Measurements from ENCODE around the gene TEX29. TPM values are rescaled to one million over a fixed set of nuclear protein-coding genes. Genes with fewer than 3 reads are reported as not detected.

The TEX29 gene
- total and polyA plus RNA-seq, 10 of the 15 experiments (the other 5 are each of a cell fraction or from before 2014, with no cell fraction given): 0.14 to 0.30 (median 0.22) TPM; not detected in 7

- SMC1A ChIA-PET (ENCODE audit: uncharacterized antibody, unreplicated experiment): no interaction called here
- no peak for TF ChIP-seq CREM (IDR thresholded peaks at IDR 0.05; ENCODE audit: low read depth)
- TF ChIP-seq BCL3 (IDR thresholded peaks at IDR 0.05; ENCODE audit: borderline replicate concordance, insufficient read depth, low read depth, low read length, poor library complexity, severe bottlenecking): no peak
- no peak for TF ChIP-seq ATF3 (IDR thresholded peaks at IDR 0.05; ENCODE audit: borderline replicate concordance, extremely low read depth, low read depth, low read length)
- TF ChIP-seq SUZ12 (IDR thresholded peaks at IDR 0.05; ENCODE audit: unreplicated experiment): no peak
- TF ChIP-seq MYB (IDR thresholded peaks at IDR 0.05; ENCODE audit: borderline replicate concordance, low read depth, low read length): no peak
- no peak for TF ChIP-seq E4F1 (IDR thresholded peaks at IDR 0.05; ENCODE audit: borderline replicate concordance, partially characterized antibody)
- no peak for TF ChIP-seq KLF5 (IDR thresholded peaks at IDR 0.05; ENCODE audit: partially characterized antibody)
- no peak for TF ChIP-seq ZNF384 (IDR thresholded peaks at IDR 0.05; ENCODE audit: borderline replicate concordance, low read depth, low read length)
- TF ChIP-seq HDGF (IDR thresholded peaks at IDR 0.05): no peak
- no peak for TF ChIP-seq HSF1 (IDR thresholded peaks at IDR 0.05; ENCODE audit: low read depth, low read length)
- TF ChIP-seq JUNB (IDR thresholded peaks at IDR 0.05): no peak
- TF ChIP-seq RELA (IDR thresholded peaks at IDR 0.05; ENCODE audit: borderline replicate concordance, partially characterized antibody): no peak
- TF ChIP-seq IKZF1 (conservative IDR thresholded peaks at IDR 0.05): no peak
- no peak for TF ChIP-seq KDM1A (IDR thresholded peaks at IDR 0.05; ENCODE audit: borderline replicate concordance)
These were observed 70.3 kb downstream of the TEX29 start for GRCh38 chr13:111390522-111391270.

More at GRCh38 chr13:111390522-111391270, 70.3 kb downstream of the TEX29 start:
- Histone ChIP-seq H3K4me3 (no peak overlapping the region), H2AFZ (ENCODE audit: control insufficient read depth, low read depth, low read length) (no peak overlapping the region), H3K79me2 (ENCODE audit: control insufficient read depth, insufficient read depth, low read length) (no peaks in the 10 kb centered on the region), H4K20me1 (ENCODE audit: control insufficient read depth, insufficient read depth) (no peaks in the 10 kb centered on the region), H3K9ac (ENCODE audit: control insufficient read depth, insufficient read depth, low read length) (no peak overlapping the region), H3K4me1 (ENCODE audit: control insufficient read depth, insufficient read depth, low read length) (no peaks in the 10 kb centered on the region), H3K36me3 (ENCODE audit: control insufficient read depth in 2 of 2, insufficient read depth in 2 of 2, low read length in 1 of 2) (no peaks in the 10 kb centered on the region), H3K4me2 (ENCODE audit: control insufficient read depth, insufficient read depth) (no peak overlapping the region), H3K27ac (ENCODE audit: control insufficient read depth, insufficient read depth) (no peak overlapping the region), H3K27me3 (replicated peaks in 1 of 2; ENCODE audit: control insufficient read depth in 2 of 2, insufficient read depth in 2 of 2, low read length in 1 of 2) (no peaks in the 10 kb centered on the region), H3K9me3 (replicated peaks; ENCODE audit: control insufficient read depth, insufficient read depth, low read length) (no peaks in the 10 kb centered on the region)
- no peak for ATAC-seq
- POLR2A ChIA-PET: no interaction called here
- in situ Hi-C loops (cut with MboI): no loop called here
- RAD21 ChIA-PET (ENCODE audit: unreplicated experiment): no interaction called here
- 42% methylated on average over 18 of the region's 18 CpGs for WGBS (ENCODE audit: insufficient coverage, insufficient replicate concordance, low lambda C conversion rate, missing lambda C conversion rate)
- intact Hi-C loops (cut with micrococcal nuclease; ENCODE audit: unreplicated experiment): no loop called here
- no peak for DNase-seq (ENCODE audit: low read depth, low spot score)
- FAIRE-seq: no peak
- BruUV-seq (replicated peaks): no TSS peak
- CTCF ChIA-PET: no interaction called here

All from GM12878 (cell line).